Measurements from ENCODE around the gene NTRK1. TPM values are rescaled to one million over a fixed set of nuclear protein-coding genes. Genes with fewer than 3 reads are reported as not detected.

Gene NTRK1
- total RNA-seq, 1 experiment from 2014 or later = 0.89 TPM

DNA sequence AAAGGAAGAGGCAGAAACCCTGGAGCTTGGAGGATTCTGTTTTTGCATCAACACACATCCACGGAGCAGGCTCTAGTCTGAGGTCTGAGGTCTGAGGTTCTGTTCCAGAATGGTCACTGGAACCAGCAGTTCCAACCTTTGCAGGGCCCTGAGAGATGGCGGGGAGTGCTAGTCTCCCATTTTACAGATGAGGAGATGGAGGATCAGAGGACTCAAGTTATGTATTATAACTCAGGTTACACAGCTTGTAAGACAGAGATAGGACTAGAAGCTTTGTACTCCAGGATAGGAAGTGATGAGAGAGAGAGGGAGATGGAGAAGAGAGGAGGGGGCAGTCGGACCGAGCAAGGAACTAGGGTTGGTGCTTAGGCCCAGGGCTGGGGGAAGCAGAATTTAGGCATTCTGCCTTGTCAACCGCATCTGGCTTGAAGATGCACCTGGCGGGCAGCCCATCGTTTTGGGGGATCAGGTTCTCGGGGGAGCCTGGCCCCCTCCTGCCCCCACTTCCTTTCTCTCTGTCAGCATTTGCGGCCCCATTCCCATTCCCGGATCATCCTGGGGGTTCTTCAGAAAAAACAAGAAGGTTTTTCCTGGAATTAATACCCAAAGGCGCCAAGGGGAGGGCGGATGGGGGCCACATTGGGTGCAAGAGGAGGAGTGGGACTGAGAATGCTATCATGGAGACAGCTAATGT, 38.5 kb downstream of the NTRK1 start:
- DNase-seq (ENCODE audit: low read depth, low spot score) = no peak
- Histone ChIP-seq H2AFZ (ENCODE audit: low read depth, low read length, poor library complexity, severe bottlenecking) (no peak overlapping the region), H3K4me3 (replicated peaks in 1 of 2; ENCODE audit: low read depth in 1 of 2, low read length in 2 of 2) (no peak overlapping the region), H3K9me2 (ENCODE audit: insufficient read depth) (no peaks in the 10 kb centered on the region), H3K9me3 (ENCODE audit: control insufficient read depth in 1 of 2, insufficient read depth in 1 of 2, low read depth in 1 of 2, low read length in 2 of 2) (no peaks in the 10 kb centered on the region), H3K9ac (ENCODE audit: low read length) (no peak overlapping the region), H3K27ac (ENCODE audit: low read depth, low read length) (no peak overlapping the region), H3K27me3 (ENCODE audit: insufficient read depth, low read length) (no peaks in the 10 kb centered on the region), H3K4me1 (ENCODE audit: control insufficient read depth in 1 of 2, insufficient read depth in 2 of 2, low read length in 2 of 2) (peaks cover 32 to 47% of the 10 kb centered on the region in 2 experiments), H3K4me2 (ENCODE audit: low read length) (no peak overlapping the region; the same call in 1 of the 2 replicates), H3K36me3 (ENCODE audit: control insufficient read depth in 1 of 2, insufficient read depth in 2 of 2, low read length in 2 of 2) (no peaks in the 10 kb centered on the region), H4K20me1 (ENCODE audit: insufficient read depth) (no peaks in the 10 kb centered on the region), H3K79me2 (ENCODE audit: insufficient read depth, low read length) (no peaks in the 10 kb centered on the region)
- RAD21 ChIA-PET (ENCODE audit: low non-redundant PET in 1 of 2, low total read pairs in 2 of 2, uncharacterized antibody in 2 of 2, unreplicated experiment in 2 of 2) = no interaction called here
- no peak for ATAC-seq
- CTCF ChIA-PET = interaction anchor here (1.2 kb wide), 2 partner anchors 11 to 210 kb away, joined by 3 to 4 read pairs; no protein-coding TSS in a partner anchor
- POLR2A ChIA-PET = no interaction called here
- no peak for TF ChIP-seq EGR1 (IDR thresholded peaks at IDR 0.05; ENCODE audit: low read depth)
- no peak for TF ChIP-seq POLR2AphosphoS5 (IDR thresholded peaks at IDR 0.05; ENCODE audit: low read depth, low read length)
- TF ChIP-seq, protein P1, sequence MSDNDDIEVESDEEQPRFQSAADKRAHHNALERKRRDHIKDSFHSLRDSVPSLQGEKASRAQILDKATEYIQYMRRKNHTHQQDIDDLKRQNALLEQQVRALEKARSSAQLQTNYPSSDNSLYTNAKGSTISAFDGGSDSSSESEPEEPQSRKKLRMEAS (IDR thresholded peaks at IDR 0.05) = no peak
- intact Hi-C loops (cut with micrococcal nuclease) = no loop called here
- no TSS peak for BruUV-seq (replicated peaks)

DNA sequence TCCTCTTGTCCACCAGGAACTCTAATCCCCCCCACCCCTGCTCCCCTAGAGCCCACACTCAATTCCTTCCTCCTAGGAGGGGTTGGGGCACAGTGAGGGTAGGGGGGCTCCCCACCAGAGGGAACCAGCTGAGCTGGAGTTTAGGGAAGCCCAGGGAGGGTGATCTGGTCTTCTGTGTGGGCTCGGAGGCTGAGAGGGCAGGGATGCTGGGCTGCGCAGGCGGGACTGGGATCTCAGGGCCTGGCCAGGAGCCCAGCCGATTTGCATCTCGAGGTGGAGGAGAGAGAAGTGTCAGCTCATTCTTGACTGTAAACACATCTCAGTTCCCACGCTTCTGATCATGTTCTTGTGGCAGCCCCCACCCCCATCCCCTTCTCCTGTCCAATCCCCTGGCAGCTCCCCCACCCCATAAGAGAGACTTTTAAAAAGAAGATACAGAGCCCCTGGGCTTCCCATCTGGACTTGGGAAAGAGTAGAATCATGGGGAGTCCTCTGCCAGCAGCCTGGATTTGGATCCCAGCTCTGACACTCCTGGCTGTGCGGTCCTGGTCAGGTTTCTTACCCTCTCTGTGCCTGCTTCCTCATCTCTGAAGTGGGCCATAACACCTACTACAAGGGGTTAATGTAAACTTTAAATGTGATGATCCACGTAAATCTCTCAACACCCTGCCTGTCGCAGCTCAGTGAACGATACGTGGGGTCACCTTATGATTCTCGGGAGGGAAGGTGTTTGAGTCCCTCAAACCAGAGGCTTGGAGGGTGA, 39.5 kb downstream of the NTRK1 start:
- intact Hi-C loops (cut with micrococcal nuclease) = no loop called here
- no TSS peak for BruUV-seq (replicated peaks)
- ChIA-PET RAD21 (ENCODE audit: low non-redundant PET in 1 of 2, low total read pairs in 2 of 2, uncharacterized antibody in 2 of 2, unreplicated experiment in 2 of 2) (no interaction called here), CTCF (interaction anchor here (1.2 kb wide), 1 partner anchor 10 kb away, joined by 3 read pairs; no protein-coding TSS in a partner anchor), POLR2A (no interaction called here)
- Histone ChIP-seq H3K4me3 (replicated peaks in 1 of 2; ENCODE audit: low read depth in 1 of 2, low read length in 2 of 2) (no peak overlapping the region), H3K79me2 (ENCODE audit: insufficient read depth, low read length) (no peaks in the 10 kb centered on the region), H4K20me1 (ENCODE audit: insufficient read depth) (no peaks in the 10 kb centered on the region), H3K9ac (ENCODE audit: low read length) (no peak overlapping the region), H3K4me2 (ENCODE audit: low read length) (no peak overlapping the region), H3K9me3 (ENCODE audit: control insufficient read depth in 1 of 2, insufficient read depth in 1 of 2, low read depth in 1 of 2, low read length in 2 of 2) (no peaks in the 10 kb centered on the region), H3K9me2 (ENCODE audit: insufficient read depth) (no peaks in the 10 kb centered on the region), H3K27ac (ENCODE audit: low read depth, low read length) (no peak overlapping the region), H2AFZ (ENCODE audit: low read depth, low read length, poor library complexity, severe bottlenecking) (no peak overlapping the region), H3K27me3 (ENCODE audit: insufficient read depth, low read length) (no peaks in the 10 kb centered on the region), H3K4me1 (ENCODE audit: control insufficient read depth in 1 of 2, insufficient read depth in 2 of 2, low read length in 2 of 2) (peaks cover 31 to 37% of the 10 kb centered on the region in 2 experiments), H3K36me3 (ENCODE audit: control insufficient read depth in 1 of 2, insufficient read depth in 2 of 2, low read length in 2 of 2) (no peaks in the 10 kb centered on the region)
- TF ChIP-seq CEBPB (IDR thresholded peaks at IDR 0.05; ENCODE audit: low read depth) (no peak), CBX3 (IDR thresholded peaks at IDR 0.05; ENCODE audit: low read depth) (no peak), POLR2A (IDR thresholded peaks at IDR 0.05; ENCODE audit: borderline replicate concordance, extremely low read depth, insufficient read depth, insufficient read length) (no peak), TCF7L2 (IDR thresholded peaks at IDR 0.05; ENCODE audit: borderline replicate concordance, extremely low read depth, insufficient read depth, insufficient read length) (no peak), SP1 (IDR thresholded peaks at IDR 0.05; ENCODE audit: low read depth) (no peak), EZH2 (IDR thresholded peaks at IDR 0.05) (no peak), EGR1 (IDR thresholded peaks at IDR 0.05; ENCODE audit: low read depth) (no peak), FOSL1 (IDR thresholded peaks at IDR 0.05; ENCODE audit: low read depth) (no peak)
- TF ChIP-seq, protein P2, sequence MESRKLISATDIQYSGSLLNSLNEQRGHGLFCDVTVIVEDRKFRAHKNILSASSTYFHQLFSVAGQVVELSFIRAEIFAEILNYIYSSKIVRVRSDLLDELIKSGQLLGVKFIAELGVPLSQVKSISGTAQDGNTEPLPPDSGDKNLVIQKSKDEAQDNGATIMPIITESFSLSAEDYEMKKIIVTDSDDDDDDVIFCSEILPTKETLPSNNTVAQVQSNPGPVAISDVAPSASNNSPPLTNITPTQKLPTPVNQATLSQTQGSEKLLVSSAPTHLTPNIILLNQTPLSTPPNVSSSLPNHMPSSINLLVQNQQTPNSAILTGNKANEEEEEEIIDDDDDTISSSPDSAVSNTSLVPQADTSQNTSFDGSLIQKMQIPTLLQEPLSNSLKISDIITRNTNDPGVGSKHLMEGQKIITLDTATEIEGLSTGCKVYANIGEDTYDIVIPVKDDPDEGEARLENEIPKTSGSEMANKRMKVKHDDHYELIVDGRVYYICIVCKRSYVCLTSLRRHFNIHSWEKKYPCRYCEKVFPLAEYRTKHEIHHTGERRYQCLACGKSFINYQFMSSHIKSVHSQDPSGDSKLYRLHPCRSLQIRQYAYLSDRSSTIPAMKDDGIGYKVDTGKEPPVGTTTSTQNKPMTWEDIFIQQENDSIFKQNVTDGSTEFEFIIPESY (IDR thresholded peaks at IDR 0.05; ENCODE audit: extremely low read depth, insufficient replicate concordance, low read length) = no peak
- TF ChIP-seq, protein P1 (IDR thresholded peaks at IDR 0.05) = no peak
- TF ChIP-seq, protein P3, sequence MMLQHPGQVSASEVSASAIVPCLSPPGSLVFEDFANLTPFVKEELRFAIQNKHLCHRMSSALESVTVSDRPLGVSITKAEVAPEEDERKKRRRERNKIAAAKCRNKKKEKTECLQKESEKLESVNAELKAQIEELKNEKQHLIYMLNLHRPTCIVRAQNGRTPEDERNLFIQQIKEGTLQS (IDR thresholded peaks at IDR 0.05) = no peak
- ATAC-seq (no peak), DNase-seq (ENCODE audit: low read depth, low spot score) (no peak)

All from HCT116 (cell line).